Astrocyte (in vitro differentiated cells and primary cell): ENCODE measurements around the gene SMIM36.

ENCODE experiments used
- CTCF ChIP-seq: IDR thresholded peaks from 2 replicates; pipeline ENCODE4 v1.5.1; 2011; ENCODE audit warnings: low read depth, mild to moderate bottlenecking, inconsistent platforms, low read length, moderate library complexity; ENCODE audit not compliant: insufficient read depth
- EZH2 ChIP-seq: IDR thresholded peaks from 2 replicates; pipeline ENCODE4 v1.6.1; 2012; ENCODE audit warnings: mild to moderate bottlenecking, low read length, inconsistent platforms; ENCODE audit not compliant: insufficient read depth

GRCh38 chr17:55454906-55455474 lies 56.3 kb downstream of the SMIM36 start:
- TF ChIP-seq CTCF, result no peak
- no peak for TF ChIP-seq EZH2
